CD4-positive, alpha-beta T cell treated with Interleukin-4 for 1 hour (primary cell): ENCODE data around the gene EIF5A.

Experiments used
- DNase-seq, 2 donors: peaks; one replicate each; pipeline ENCODE4 v3.0.0-alpha.2; 2020 to 2022

Gene EIF5A

GRCh38 chr17:7313890-7314718 is 6.7 kb downstream of the EIF5A start:
- no peak for DNase-seq

GRCh38 chr17:7314719-7315569 is 7.5 kb downstream of the EIF5A start, which contains the start of gene GPS2:
TSS of gene GPS2 (minus strand) at chr17:7315360. CDS start at chr17:7315052, 308 bp downstream.
- peak; percentile 92 to 93 for DNase-seq

- no peak for DNase-seq
Measured at GRCh38 chr17:7315570-7316235, 8.3 kb downstream of the EIF5A start.

- no peak for DNase-seq
Measured at GRCh38 chr17:7317161-7317803, 9.9 kb downstream of the EIF5A start.

GRCh38 chr17:7318121-7318860 is 10.9 kb downstream of the EIF5A start:
- no peak for DNase-seq

- no peak for DNase-seq
Measured at GRCh38 chr17:7321466-7321865, 14.0 kb downstream of the EIF5A start.

- DNase-seq = no peak
Measured at GRCh38 chr17:7322520-7323194, 15.2 kb downstream of the EIF5A start.

- DNase-seq = peak; percentile 57 to 70
Measured at GRCh38 chr17:7323731-7324437, 16.5 kb downstream of the EIF5A start.

- DNase-seq = no peak
Measured at GRCh38 chr17:7324438-7324779, 17.0 kb downstream of the EIF5A start.

- no peak for DNase-seq
Measured at GRCh38 chr17:7325031-7325528, 17.7 kb downstream of the EIF5A start.

GRCh38 chr17:7326186-7326585 is 18.8 kb downstream of the EIF5A start:
- DNase-seq = no peak

GRCh38 chr17:7327056-7327455 is 19.6 kb downstream of the EIF5A start:
- DNase-seq = no peak

- DNase-seq = no peak
Measured at GRCh38 chr17:7327501-7327900, 20.1 kb downstream of the EIF5A start.

GRCh38 chr17:7328009-7328408 is 20.6 kb downstream of the EIF5A start:
- no peak for DNase-seq

GRCh38 chr17:7328840-7329373 is 21.5 kb downstream of the EIF5A start, which contains the start of gene NEURL4:
TSS of gene NEURL4 (minus strand) at chr17:7329335. CDS start at chr17:7329312, 23 bp downstream.
- peak in 1 of 2 donors; percentile 40 for DNase-seq

GRCh38 chr17:7329374-7329996 is 22.1 kb downstream of the EIF5A start:
- DNase-seq = peak; percentile 98

GRCh38 chr17:7329997-7330637 is 22.7 kb downstream of the EIF5A start:
- peak; percentile 83 to 86 for DNase-seq

- no peak for DNase-seq
Measured at GRCh38 chr17:7330638-7331015, 23.2 kb downstream of the EIF5A start.

GRCh38 chr17:7332111-7332510 is 24.7 kb downstream of the EIF5A start:
- no peak for DNase-seq
